ENCODE measurements around the gene VAMP5.

DNA sequence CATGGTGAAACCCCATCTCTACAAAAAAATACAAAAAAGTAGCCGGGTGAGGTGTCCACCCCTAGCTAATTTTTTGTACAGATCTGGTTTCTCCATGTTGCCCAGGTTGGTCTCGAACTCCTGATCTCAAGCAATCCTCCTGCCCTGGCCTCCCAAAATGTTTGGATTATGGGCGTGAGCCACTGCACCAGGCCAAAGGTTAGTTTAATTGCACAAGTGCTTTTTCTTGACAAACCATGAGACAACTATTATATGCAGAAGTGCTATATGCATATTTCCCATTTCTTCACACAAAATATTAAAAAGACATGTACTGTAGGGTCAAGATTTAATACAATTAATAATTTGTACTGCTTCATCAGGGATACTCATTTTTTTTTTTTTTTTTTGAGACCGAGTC lies 18.0 kb upstream of the VAMP5 start:
- TF ChIP-seq, protein P1, sequence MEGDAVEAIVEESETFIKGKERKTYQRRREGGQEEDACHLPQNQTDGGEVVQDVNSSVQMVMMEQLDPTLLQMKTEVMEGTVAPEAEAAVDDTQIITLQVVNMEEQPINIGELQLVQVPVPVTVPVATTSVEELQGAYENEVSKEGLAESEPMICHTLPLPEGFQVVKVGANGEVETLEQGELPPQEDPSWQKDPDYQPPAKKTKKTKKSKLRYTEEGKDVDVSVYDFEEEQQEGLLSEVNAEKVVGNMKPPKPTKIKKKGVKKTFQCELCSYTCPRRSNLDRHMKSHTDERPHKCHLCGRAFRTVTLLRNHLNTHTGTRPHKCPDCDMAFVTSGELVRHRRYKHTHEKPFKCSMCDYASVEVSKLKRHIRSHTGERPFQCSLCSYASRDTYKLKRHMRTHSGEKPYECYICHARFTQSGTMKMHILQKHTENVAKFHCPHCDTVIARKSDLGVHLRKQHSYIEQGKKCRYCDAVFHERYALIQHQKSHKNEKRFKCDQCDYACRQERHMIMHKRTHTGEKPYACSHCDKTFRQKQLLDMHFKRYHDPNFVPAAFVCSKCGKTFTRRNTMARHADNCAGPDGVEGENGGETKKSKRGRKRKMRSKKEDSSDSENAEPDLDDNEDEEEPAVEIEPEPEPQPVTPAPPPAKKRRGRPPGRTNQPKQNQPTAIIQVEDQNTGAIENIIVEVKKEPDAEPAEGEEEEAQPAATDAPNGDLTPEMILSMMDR (IDR thresholded peaks at IDR 0.05) = no peak
- TF ChIP-seq POLR2A (IDR thresholded peaks at IDR 0.05) (no peak), EP300 (IDR thresholded peaks at IDR 0.05) (no peak)
